GM18909 (cell line): ENCODE measurements around the gene PRKG1.
"Not testable (repeated sequence)": the region's sequence is repeated elsewhere in the genome, so short reads cannot be mapped to it uniquely, and the experiment has no call there.

Source experiments
- ATAC-seq: cut with Tn5 transposase; IDR thresholded peaks from one replicate; pipeline ENCODE4 v1.9.1; 2021; ENCODE audit warnings: mild to moderate bottlenecking; ENCODE audit not compliant: unreplicated experiment, poor library complexity

Gene PRKG1

DNA sequence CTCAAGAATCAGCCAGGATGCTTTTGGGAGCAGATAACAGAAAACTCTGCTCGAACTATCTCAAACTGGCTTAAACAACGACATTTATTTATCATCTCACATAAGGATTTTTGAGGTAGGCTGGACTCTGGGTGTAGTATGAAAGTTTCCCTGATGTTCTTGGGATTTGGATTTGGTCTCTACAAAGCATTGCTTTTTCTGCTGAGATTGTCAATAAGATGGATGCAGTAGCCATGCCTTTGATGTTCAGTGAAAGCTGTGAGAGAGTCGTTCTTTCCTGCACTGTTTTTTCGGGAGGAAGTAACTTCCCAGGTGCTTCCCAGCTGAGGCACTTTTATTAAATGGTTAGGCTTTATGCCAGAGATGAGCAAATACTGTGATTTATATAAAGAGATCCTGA, 181.1 kb downstream of the PRKG1 start:
- ATAC-seq: no peak

DNA sequence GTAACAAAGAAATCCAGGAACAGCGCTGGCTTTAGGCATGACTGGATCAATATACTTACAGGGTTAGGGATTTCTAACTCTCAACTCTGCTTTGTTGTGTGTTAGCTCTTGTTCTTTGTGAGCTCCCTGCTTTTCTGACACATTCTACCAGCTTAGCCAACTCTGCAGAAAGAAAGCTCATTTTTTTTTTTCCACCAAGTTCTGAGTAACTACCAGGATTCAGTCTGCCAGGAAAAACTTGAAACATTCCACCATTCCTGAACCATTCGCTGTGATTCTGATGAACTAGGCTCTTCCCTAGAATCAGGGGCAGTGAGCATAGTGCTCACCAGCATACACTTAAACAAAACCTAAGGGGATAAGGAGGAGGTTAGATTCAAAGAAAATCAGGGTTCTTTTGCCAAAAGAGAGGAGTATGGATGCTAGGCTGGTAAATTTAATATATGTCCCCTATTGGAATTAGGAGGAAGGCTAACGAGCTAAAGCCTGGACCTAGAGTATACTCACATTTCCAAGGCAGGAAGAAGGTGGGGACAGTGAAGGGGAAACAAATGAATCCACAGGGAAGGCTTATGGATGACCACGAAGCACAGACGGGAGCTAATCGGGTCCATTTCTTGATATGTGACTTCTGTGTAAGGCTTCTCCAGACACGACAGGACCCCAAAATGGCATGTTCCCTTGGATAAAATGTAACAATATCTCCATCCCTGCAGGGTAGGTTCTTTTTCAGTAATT, 183.4 kb downstream of the PRKG1 start:
- no peak for ATAC-seq

GRCh38 chr10:51260376-51260775, 186.1 kb downstream of the PRKG1 start:
- ATAC-seq: no peak

- ATAC-seq: no peak
These were observed 192.2 kb downstream of the PRKG1 start for GRCh38 chr10:51266496-51266895.

DNA sequence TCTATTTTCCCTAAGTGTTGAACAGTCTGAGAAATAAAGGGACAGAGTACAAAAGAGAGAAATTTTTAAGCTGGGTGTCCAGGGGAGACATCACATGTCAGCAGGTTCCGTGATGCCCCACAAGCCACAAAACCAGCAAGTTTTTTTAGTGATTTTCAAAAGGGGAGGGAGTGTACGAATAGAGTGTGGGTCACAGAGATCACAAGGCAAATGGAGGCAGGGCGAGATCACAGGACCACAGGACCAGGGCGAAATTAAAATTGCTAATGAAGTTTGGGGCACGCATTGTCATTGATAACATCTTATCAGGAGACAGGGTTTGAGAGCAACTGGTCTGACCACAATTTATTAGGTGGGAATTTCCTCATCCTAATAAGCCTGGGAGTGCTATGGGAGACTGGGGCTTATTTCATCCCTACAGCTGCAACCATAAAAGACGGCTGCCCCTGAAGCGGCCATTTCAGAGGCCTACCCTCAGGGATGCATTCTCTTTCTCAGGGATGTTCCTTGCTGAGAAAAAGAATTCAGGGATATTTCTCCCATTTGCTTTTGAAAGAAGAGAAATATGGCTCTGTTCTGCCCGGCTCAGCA, 193.8 kb downstream of the PRKG1 start:
- not testable (repeated sequence) for ATAC-seq

- no peak for ATAC-seq
These were observed 195.5 kb downstream of the PRKG1 start for GRCh38 chr10:51269821-51270220.

DNA sequence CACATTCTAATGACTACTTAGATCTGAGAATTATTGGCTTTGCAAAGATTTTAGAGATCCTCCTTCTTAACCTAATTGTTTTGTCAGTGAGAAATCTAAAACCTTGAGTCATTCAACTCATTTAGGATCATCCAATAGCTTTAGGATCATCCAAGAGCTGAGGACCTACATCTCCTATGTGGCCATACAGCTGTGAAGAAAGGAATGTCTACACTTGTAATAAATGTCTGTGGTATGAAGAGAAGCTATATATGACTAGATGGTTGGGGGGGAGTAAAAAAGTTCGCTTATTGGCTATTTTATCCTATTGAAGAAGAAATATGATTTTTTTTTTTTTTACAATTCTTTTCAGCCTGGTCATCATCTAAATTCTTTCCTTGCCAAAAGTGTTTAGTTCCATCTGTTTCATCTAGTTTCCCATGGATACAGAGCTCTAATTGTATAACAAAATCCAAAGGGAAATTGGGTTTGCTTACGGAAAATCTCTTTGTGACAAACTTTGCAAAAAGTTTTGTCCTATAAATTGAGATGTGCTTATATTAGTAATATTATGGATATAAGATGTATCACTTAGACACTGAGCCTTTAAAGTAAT, 196.7 kb downstream of the PRKG1 start:
- no peak for ATAC-seq

- ATAC-seq: not testable (repeated sequence)
These were observed 197.8 kb downstream of the PRKG1 start for GRCh38 chr10:51272099-51272498.

DNA sequence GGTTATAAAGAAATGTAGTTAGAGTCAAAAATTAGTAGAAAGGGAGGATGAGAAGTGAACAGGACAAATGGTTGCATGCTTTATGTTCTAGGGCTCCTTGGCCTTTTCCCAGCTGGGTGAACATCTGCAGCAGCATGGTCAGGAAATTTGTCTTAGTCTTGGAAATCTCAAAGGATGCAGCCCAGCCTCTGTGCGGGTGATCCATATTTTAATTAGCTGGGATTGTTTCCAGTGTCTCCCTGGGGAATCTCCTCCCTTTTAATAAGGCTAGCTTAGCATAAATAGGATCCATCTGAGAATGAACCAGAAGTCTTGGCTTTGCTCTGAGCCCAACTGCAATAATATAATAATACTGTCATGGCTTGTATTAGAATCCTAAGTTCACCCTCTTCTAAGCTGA, 198.3 kb downstream of the PRKG1 start:
- ATAC-seq: no peak

GRCh38 chr10:51273574-51273973, 199.3 kb downstream of the PRKG1 start:
- no peak for ATAC-seq

DNA sequence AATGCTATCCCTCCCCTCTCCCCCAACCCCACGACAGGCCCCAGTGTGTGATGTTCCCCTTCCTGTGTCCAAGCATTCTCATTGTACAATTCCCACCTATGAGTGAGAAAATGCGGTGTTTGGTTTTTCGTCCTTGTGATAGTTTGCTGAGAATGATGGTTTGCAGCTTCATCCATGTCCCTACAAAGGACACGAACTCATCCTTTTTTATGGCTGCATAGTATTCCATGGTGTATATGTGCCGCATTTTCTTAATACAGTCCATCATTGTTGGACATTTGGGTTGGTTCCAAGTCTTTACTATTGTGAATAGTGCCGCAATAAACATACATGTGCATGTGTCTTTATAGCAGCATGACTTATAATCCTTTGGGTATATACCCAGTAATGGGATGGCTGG, 201.8 kb downstream of the PRKG1 start:
- ATAC-seq: not testable (repeated sequence)

DNA sequence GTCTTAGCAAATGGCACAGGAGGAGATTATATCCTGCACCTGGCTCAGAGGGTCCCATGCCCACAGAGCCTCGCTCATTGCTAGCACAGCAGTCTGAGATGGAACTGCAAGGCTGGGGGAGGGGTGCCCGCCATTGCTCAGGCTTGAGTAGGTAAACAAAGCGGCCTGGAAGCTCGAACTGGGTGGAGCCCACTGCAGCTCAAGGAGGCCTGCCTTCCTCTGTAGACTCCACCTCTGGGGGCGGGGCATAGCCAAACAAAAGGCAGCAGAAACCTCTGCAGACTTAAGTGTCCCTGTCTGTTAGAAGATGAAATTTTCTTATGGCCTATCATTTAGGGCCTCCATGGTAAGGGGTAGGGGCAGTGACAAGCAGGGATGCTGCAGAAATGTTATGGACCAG, 207.1 kb downstream of the PRKG1 start:
- ATAC-seq: not testable (repeated sequence)

DNA sequence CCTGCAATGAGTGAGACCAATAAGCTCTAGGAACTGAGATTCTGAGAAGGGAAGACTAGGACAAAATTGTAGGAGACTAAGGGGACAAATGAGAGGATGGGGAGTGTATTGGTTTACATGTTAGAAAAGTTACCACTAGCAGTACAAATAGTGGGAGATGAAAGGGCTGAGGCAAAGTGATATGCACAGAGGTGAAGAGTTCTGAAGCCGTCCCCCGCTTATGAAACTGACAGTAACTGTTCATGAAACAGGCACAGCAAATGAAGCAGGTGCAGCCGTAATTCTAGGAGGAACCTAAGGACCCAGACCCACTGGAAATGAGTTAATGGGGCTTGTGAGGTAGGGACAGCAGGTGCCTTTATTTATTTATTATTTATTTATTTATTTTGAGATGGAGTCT, 211.3 kb downstream of the PRKG1 start:
- no peak for ATAC-seq

GRCh38 chr10:51288511-51288910, 214.2 kb downstream of the PRKG1 start:
- no peak for ATAC-seq

DNA sequence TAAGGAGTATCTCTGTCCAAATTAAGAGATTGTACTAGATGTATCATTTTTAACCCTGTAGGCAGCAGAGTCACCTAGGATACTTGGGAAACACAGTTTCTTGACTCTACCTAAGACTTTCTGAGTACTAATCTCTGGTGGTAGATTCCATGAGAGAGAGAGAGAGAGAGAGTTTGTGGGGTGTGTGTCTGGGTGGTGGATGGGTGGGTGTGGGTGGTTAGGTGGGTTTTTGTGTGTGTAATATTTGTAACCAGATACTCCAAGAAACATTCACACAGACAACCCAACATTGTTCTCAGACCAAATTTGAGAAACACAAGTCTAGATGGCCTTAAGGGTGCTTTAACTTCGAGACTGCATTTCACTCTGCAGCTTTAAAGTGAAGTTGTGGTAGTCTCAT, 215.2 kb downstream of the PRKG1 start:
- no peak for ATAC-seq

DNA sequence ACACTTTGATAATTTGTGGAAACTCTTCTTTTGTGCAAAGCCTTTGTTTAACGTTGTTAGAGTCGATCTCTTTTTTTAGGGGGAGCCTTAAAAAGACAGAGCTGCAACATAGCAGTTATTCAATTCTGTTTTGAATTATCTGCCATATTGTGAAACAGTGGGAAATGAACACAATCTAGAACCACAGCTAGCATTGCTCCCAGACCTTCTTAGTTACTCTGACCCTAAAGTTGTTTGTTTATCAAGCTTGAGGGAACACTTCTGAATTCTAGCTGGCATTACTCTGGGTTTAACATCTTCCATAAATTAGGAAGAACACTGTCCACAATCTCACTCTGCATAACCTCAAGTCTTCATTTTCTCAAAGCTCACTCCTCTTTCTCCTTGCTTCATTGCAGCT, 217.7 kb downstream of the PRKG1 start:
- ATAC-seq: no peak

GRCh38 chr10:51297438-51297837, 223.2 kb downstream of the PRKG1 start:
- ATAC-seq: no peak

GRCh38 chr10:51300617-51301304, 226.5 kb downstream of the PRKG1 start:
- no peak for ATAC-seq

DNA sequence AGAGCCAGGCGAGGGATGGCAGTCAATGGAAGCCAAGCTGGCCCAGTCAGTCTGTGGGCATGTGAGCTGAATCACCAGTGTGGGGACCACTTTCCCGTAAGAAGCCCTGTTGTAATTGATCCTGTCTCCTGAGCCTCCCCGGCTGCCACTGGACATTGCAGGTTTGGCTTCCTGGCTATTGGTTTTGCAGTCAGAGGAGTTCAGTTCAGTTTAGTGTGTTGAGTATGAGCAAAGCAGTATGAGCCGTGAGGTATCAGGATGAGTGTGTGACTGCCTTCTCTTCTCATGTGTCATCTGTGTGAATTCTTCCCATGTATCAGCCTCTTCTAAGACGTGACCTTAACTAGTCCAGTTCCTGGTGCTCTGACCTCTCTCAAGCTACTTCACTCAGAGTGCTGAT, 227.4 kb downstream of the PRKG1 start:
- no peak for ATAC-seq

DNA sequence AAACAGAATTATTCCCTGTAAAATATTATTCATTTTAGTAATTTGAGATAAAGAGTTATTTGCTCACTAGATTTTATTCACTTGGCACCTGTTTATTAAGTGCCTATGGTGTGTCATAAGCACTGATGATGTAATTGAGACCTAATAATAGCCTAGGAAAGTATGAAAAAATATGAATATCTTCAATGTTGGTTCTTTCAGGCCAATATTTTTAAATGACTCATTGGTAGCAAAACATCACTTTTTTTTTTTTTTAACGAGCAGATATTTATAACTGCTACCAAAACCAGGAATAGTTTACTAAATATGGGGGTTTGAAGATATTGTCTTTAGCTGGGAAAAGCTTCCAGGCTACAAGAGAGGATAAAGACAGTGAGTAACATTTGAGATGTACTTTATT, 228.0 kb downstream of the PRKG1 start:
- ATAC-seq: no peak

- no peak for ATAC-seq
These were observed 233.8 kb downstream of the PRKG1 start for GRCh38 chr10:51308116-51308515.
